CD4-positive, alpha-beta T cell (primary cell): ENCODE results near the gene GNE. TPM values are rescaled to one million over a fixed set of nuclear protein-coding genes. Genes with fewer than 3 reads are reported as not detected.
A peak's percentile ranks its signal among the peaks of the same experiment; 100 is the strongest.
"Not testable (repeated sequence)": the region's sequence is repeated elsewhere in the genome, so short reads cannot be mapped to it uniquely, and the experiment has no call there.

Experiments used
- ATAC-seq: fragments of 200-7000 bp; cut with Tn5 transposase; one replicate; pipeline ENCODE4 v1.10.0; 2022; ENCODE audit warnings: mild to moderate bottlenecking; ENCODE audit not compliant: poor library complexity
- CTCF ChIA-PET: fragments of 350-600 bp; sonication (Branson Sonifier 250); formaldehyde crosslinking; loops from one replicate; lab custom pipeline; 2021; ENCODE audit warnings: antibody characterized with exemption, inconsistent platforms; lab: Charles Lee
- POLR2A ChIA-PET: fragments of 350-600 bp; sonication (Branson Sonifier 250); formaldehyde crosslinking; loops from one replicate; lab custom pipeline; 2021; ENCODE audit warnings: antibody characterized with exemption, inconsistent platforms; lab: Charles Lee
- DNase-seq, 14 experiments: peaks; one replicate each; pipeline ENCODE4 v3.0.0-alpha.2; 2013 to 2020; ENCODE audit warnings: mixed read lengths in 2 of 14
- H3K27ac ChIP-seq, 2 donors: one replicate each; pipeline versions ENCODE4 v1.5.1 to v1.7.0; 2013; ENCODE audit warnings: low read length in 2 of 2, low read depth in 1 of 2, mild to moderate bottlenecking in 1 of 2
- H3K27me3 ChIP-seq, 2 experiments: 1 replicate in 1 of 2; 2 replicates in 1 of 2; pipeline versions ENCODE4 v1.6.1 to v1.7.0; 2013; ENCODE audit warnings: low read length in 2 of 2, control low read depth in 1 of 2, mild to moderate bottlenecking in 1 of 2, moderate library complexity in 1 of 2; ENCODE audit not compliant: insufficient read depth in 2 of 2, control insufficient read depth in 1 of 2
- H3K36me3 ChIP-seq: one replicate; pipeline ENCODE4 v1.6.1; 2013; ENCODE audit warnings: low read length, control low read depth; ENCODE audit not compliant: insufficient read depth
- H3K4me1 ChIP-seq: one replicate; pipeline ENCODE4 v1.6.1; 2013; ENCODE audit warnings: low read length, control low read depth; ENCODE audit not compliant: insufficient read depth
- H3K4me3 ChIP-seq: one replicate; pipeline ENCODE4 v1.5.1; 2013; ENCODE audit warnings: mild to moderate bottlenecking, low read length, moderate library complexity
- H3K9me3 ChIP-seq, 2 experiments: 1 replicate in 1 of 2; 2 replicates in 1 of 2; pipeline versions ENCODE4 v1.6.1 to v1.7.0; 2013; ENCODE audit warnings: low read length in 2 of 2, mild to moderate bottlenecking in 2 of 2, control low read depth in 1 of 2, moderate library complexity in 1 of 2; ENCODE audit not compliant: control insufficient read depth in 1 of 2, insufficient read depth in 1 of 2
- H3K27ac Mint-ChIP-seq: one replicate; pipeline ENCODE4 v1.8.0; 2020; ENCODE audit warnings: mixed read lengths
- H3K27me3 Mint-ChIP-seq: one replicate; pipeline ENCODE4 v1.8.0; 2021; ENCODE audit warnings: mixed read lengths
- H3K36me3 Mint-ChIP-seq: one replicate; pipeline ENCODE4 v1.8.0; 2021; ENCODE audit warnings: low read depth, mixed read lengths
- H3K4me1 Mint-ChIP-seq: one replicate; pipeline ENCODE4 v1.8.0; 2021; ENCODE audit warnings: low read depth, mixed read lengths
- H3K4me3 Mint-ChIP-seq: one replicate; pipeline ENCODE4 v1.8.0; 2020; ENCODE audit warnings: mild to moderate bottlenecking, mixed read lengths
- H3K9me3 Mint-ChIP-seq: one replicate; pipeline ENCODE4 v1.8.0; 2020; ENCODE audit warnings: mixed read lengths
- CTCF ChIP-seq: fragments of 200-600 bp; IDR thresholded peaks from one replicate; pipeline ENCODE4 v1.8.0; 2022; ENCODE audit warnings: antibody characterized with exemption, mild to moderate bottlenecking
- intact Hi-C, 2 experiments: fragments of 100-400 bp; cut with DNase I in 1 of 2; cut with micrococcal nuclease in 1 of 2; formaldehyde crosslinking; loops; one replicate each; pipeline versions ENCODE4 v1.15.1 to v1.9.0; 2023 to 2025; cut with DNase I, micrococcal nuclease
- polyA plus RNA-seq, 2 donors: library from polyadenylated mRNA; unstranded; fragments of 120-200 nt; gene quantifications; one replicate each; pipeline ENCODE4 v1.2.1, GENCODE V29; 2013
- total RNA-seq, 174 experiments: library from RNA in 2 of 174; stranded (reverse) in 2 of 174; gene quantifications; one replicate each; pipeline ENCODE4 v1.2.3 and lab custom pipeline; 2021 to 2026

Gene GNE
- total RNA-seq (10 to 100 TPM; 12.5 to 14.6 TPM), total RNA-seq (lab: John Stamatoyannopoulos, UW) (27.1 to 64.8 (median 48.4) reads per million in 172 experiments)
- 10.6 TPM for polyA plus RNA-seq (2013, experiment 1 of 2)
- 12.4 TPM for polyA plus RNA-seq (2013, experiment 2 of 2)

GRCh38 chr9:36258208-36258995 lies at the start of gene GNE:
GNE (minus strand) TSS chr9:36258448; CDS start chr9:36249355, 9,093 bp downstream.
- H3K36me3 Mint-ChIP-seq, result peaks cover 6% of the 10 kb centered on the region
- peaks cover 19% of the 10 kb centered on the region for H3K4me1 ChIP-seq
- CTCF ChIA-PET, result interaction anchor here (0.9 kb wide), 1 partner anchor 92 kb away, joined by 3 read pairs; no protein-coding TSS in a partner anchor
- no peaks in the 10 kb centered on the region for H3K9me3 Mint-ChIP-seq
- H3K27me3 ChIP-seq, result no peaks in the 10 kb centered on the region
- peaks cover 6% of the 10 kb centered on the region for H3K4me1 Mint-ChIP-seq
- DNase-seq (peak; percentile 94 to 98 (median 97)), ATAC-seq (peak; percentile 89)
- H3K36me3 ChIP-seq, result no peaks in the 10 kb centered on the region
- TF ChIP-seq CTCF, result no peak
- H3K9me3 ChIP-seq, result no peaks in the 10 kb centered on the region
- intact Hi-C loops, result loop anchor here (2.0 to 5.0 kb wide), 5 partner anchors 66 to 314 kb away; partner anchors contain the start of genes CLTA (in 2 of the 2), MELK (in 1 of the 2) and RNF38 (in 1 of the 2)
- POLR2A ChIA-PET, result interaction anchor here (0.5 to 1.7 kb wide), 11 partner anchors 10 to 1046 kb away, joined by 3 to 17 read pairs (median 3); partner anchors contain the start of gene CLTA
- H3K27ac ChIP-seq, result peak within 1 kb of the TSS; percentile 88 to 93
- peak within 1 kb of the TSS; percentile 99 for H3K4me3 Mint-ChIP-seq
- peak within 1 kb of the TSS; percentile 66 for H3K4me3 ChIP-seq
- peak within 1 kb of the TSS; percentile 91 for H3K27ac Mint-ChIP-seq
- no peaks in the 10 kb centered on the region for H3K27me3 Mint-ChIP-seq

- no peaks in the 10 kb centered on the region for H3K27me3 ChIP-seq
- no peaks in the 10 kb centered on the region for H3K36me3 Mint-ChIP-seq
- peaks cover 14% of the 10 kb centered on the region for H3K4me1 Mint-ChIP-seq
- no peak for ATAC-seq
- H3K4me3 Mint-ChIP-seq, result no peak overlapping the region
- no peak overlapping the region for H3K4me3 ChIP-seq
- DNase-seq, result peak in 2 of 14 experiments; percentile 11 to 16
- TF ChIP-seq CTCF, result no peak
- intact Hi-C loops, result no loop called here
- H3K4me1 ChIP-seq, result peaks cover 10% of the 10 kb centered on the region
- no peaks in the 10 kb centered on the region for H3K27me3 Mint-ChIP-seq
- no peak overlapping the region for H3K27ac ChIP-seq
- ChIA-PET CTCF (no interaction called here), POLR2A (interaction anchor here (1.0 to 1.1 kb wide), 2 partner anchors 23 to 49 kb away, joined by 3 to 4 read pairs; partner anchors contain the start of gene GNE)
- no peaks in the 10 kb centered on the region for H3K9me3 Mint-ChIP-seq
- H3K36me3 ChIP-seq, result no peaks in the 10 kb centered on the region
- no peak overlapping the region for H3K27ac Mint-ChIP-seq
- H3K9me3 ChIP-seq, result no peaks in the 10 kb centered on the region
These were observed 48.4 kb upstream of the GNE start for GRCh38 chr9:36306471-36307306.

- H3K27ac ChIP-seq, CTCF ChIA-PET, H3K27me3 ChIP-seq, H3K36me3 Mint-ChIP-seq, ATAC-seq, H3K4me1 ChIP-seq, H3K9me3 ChIP-seq, H3K4me3 Mint-ChIP-seq, DNase-seq, H3K27me3 Mint-ChIP-seq, H3K9me3 Mint-ChIP-seq, H3K4me3 ChIP-seq, H3K27ac Mint-ChIP-seq, intact Hi-C loops, H3K36me3 ChIP-seq: not testable (repeated sequence)
- peaks cover 14% of the 10 kb centered on the region for H3K4me1 Mint-ChIP-seq
- POLR2A ChIA-PET, result interaction anchor here (0.6 kb wide), 1 partner anchor 141 kb away, joined by 3 read pairs; no protein-coding TSS in a partner anchor
These were observed 46.1 kb upstream of the GNE start for GRCh38 chr9:36304366-36304765.
